HEK293T (cell line): Measurements from ENCODE around the gene TRIP4.

Source experiments
- ARNT ChIP-seq: fragments of 450-650 bp; IDR thresholded peaks from 2 replicates; pipeline ENCODE4 v1.6.1; 2017; ENCODE audit warnings: mild to moderate bottlenecking
- BHLHE40 ChIP-seq: fragments of 450-650 bp; IDR thresholded peaks from 2 replicates; pipeline ENCODE4 v1.6.1; 2016; ENCODE audit warnings: mild to moderate bottlenecking, moderate library complexity, borderline replicate concordance
- ELF4 ChIP-seq: fragments of 450-650 bp; IDR thresholded peaks from 2 replicates; pipeline ENCODE4 v1.6.1; 2017; ENCODE audit warnings: antibody characterized with exemption
- FOXA1 ChIP-seq: fragments of 450-650 bp; IDR thresholded peaks from 2 replicates; pipeline ENCODE4 v1.6.1; 2016; ENCODE audit warnings: mild to moderate bottlenecking
- FOXM1 ChIP-seq: fragments of 450-650 bp; IDR thresholded peaks from 2 replicates; pipeline ENCODE4 v1.6.1; 2017; ENCODE audit warnings: mild to moderate bottlenecking, borderline replicate concordance
- L3MBTL2 ChIP-seq: fragments of 450-650 bp; conservative IDR thresholded peaks from 2 replicates; pipeline ENCODE4 v1.6.1; 2016; ENCODE audit warnings: mild to moderate bottlenecking
- LEF1 ChIP-seq: fragments of 450-650 bp; IDR thresholded peaks from 2 replicates; pipeline ENCODE4 v1.6.1; 2017; ENCODE audit warnings: mild to moderate bottlenecking, borderline replicate concordance
- NFRKB ChIP-seq: fragments of 450-650 bp; IDR thresholded peaks from 2 replicates; pipeline ENCODE4 v1.6.1; 2016; ENCODE audit warnings: mild to moderate bottlenecking, moderate library complexity
- SP1 ChIP-seq: fragments of 450-650 bp; IDR thresholded peaks from 2 replicates; pipeline ENCODE4 v1.6.1; 2017
- SUZ12 ChIP-seq: fragments of 450-650 bp; IDR thresholded peaks from 2 replicates; pipeline ENCODE4 v1.6.1; 2016; ENCODE audit warnings: mild to moderate bottlenecking
- ZNF384 ChIP-seq: fragments of 450-650 bp; IDR thresholded peaks from 2 replicates; pipeline ENCODE4 v1.6.1; 2016
- TF ChIP-seq, protein P1 (sequence below): fragments of 450-650 bp; IDR thresholded peaks from 2 replicates; pipeline ENCODE4 v1.6.1; 2016

DNA sequence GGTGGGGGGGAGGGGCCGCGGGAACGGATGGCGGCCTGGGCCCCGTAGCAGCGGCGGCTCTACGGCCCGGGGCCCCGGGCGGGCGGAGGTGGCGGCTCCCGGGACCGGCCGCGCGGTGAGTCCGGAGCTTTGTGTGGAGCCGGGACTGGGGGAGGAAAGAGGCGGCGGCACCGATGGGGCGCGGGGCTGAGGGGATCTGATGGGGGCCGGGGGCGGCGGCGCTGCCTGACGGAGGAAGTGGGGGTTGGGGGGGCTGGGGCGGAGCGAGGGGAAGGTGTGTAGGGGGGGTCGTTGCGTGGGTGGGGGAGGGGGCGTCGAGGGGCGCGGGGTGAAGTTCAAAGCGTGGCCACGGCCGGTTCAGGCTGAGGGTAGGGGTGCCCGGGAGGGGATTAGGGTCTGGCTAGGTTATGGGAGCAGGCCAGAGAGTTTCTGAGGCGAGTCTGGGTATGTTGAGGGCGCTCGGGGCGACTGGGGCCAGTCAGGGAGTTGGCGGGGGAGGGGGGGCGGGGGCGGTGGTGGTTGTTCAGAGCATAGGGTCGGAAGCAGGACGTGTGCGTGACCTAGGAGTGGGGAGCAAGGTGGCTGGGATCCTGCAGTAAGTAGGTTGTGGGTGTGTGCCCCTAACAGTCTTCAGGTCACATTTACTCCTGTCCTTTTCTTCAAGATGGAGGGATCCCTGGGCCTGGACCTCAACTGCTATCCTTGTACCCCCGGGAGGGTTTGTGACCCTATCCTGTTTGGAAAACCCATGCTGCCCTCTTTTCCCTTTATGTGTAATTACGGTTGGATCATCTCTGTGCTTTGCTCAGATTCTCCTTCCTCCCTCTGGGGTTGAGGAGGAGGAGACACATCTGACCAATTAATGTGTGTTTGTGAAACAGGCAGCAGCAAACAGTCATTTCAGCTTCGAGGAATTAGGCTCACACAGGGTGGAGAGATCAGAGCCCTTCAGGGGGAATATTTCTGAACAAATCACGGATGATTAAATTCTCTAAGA is 73.4 kb downstream of the TRIP4 start:
- TF ChIP-seq SP1 (no peak), ELF4 (no peak), ARNT (no peak), FOXA1 (no peak), BHLHE40 (no peak), LEF1 (no peak), L3MBTL2 (no peak), ZNF384 (no peak), FOXM1 (no peak), NFRKB (no peak), SUZ12 (no peak)
- TF ChIP-seq, protein P1, sequence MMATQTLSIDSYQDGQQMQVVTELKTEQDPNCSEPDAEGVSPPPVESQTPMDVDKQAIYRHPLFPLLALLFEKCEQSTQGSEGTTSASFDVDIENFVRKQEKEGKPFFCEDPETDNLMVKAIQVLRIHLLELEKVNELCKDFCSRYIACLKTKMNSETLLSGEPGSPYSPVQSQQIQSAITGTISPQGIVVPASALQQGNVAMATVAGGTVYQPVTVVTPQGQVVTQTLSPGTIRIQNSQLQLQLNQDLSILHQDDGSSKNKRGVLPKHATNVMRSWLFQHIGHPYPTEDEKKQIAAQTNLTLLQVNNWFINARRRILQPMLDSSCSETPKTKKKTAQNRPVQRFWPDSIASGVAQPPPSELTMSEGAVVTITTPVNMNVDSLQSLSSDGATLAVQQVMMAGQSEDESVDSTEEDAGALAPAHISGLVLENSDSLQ: no peak
